K562 (cell line): ENCODE data around the gene RHBDL3.

Experiments used
- ATF4 ChIP-seq: fragments of 450-650 bp; formaldehyde crosslinking; IDR thresholded peaks from 2 replicates; pipeline ENCODE4 v1.4.0; 2022; ENCODE audit warnings: mild to moderate bottlenecking, moderate library complexity
- CTCF ChIP-seq, 3 experiments: IDR thresholded peaks in 2 of 3; conservative IDR thresholded peaks in 1 of 3; 2 replicates each; pipeline ENCODE4 v1.5.1; 2011 to 2012; ENCODE audit warnings: low read length in 3 of 3, mild to moderate bottlenecking in 3 of 3, control low read depth in 2 of 3, improper control_type of control experiment in 1 of 3, inconsistent platforms in 1 of 3, low read depth in 1 of 3, mixed read lengths in 1 of 3, moderate library complexity in 1 of 3; ENCODE audit not compliant: insufficient read depth in 2 of 3
- E2F1 ChIP-seq: sonication (generic); formaldehyde crosslinking; IDR thresholded peaks from 2 replicates; pipeline ENCODE4 v1.8.1; 2023; ENCODE audit warnings: mild to moderate bottlenecking, missing genetic modification reagents, moderate library complexity
- HDAC6 ChIP-seq: IDR thresholded peaks from 2 replicates; pipeline ENCODE4 v1.6.1; 2012; ENCODE audit warnings: low read depth, mild to moderate bottlenecking, control low read depth, inconsistent platforms, low read length, moderate library complexity
- MEIS2 ChIP-seq: fragments of 450-650 bp; IDR thresholded peaks from 2 replicates; pipeline ENCODE4 v1.6.1; 2014; ENCODE audit warnings: mild to moderate bottlenecking; ENCODE audit not compliant: partially characterized antibody
- NFATC3 ChIP-seq: fragments of 450-650 bp; IDR thresholded peaks from 2 replicates; pipeline ENCODE4 v1.6.1; 2017; ENCODE audit warnings: mild to moderate bottlenecking
- NKRF ChIP-seq: fragments of 450-650 bp; IDR thresholded peaks from 2 replicates; pipeline ENCODE4 v1.6.1; 2016; ENCODE audit warnings: borderline replicate concordance
- PKNOX1 ChIP-seq: fragments of 450-650 bp; IDR thresholded peaks from 2 replicates; pipeline ENCODE4 v1.6.1; 2016
- PTTG1 ChIP-seq: fragments of 450-650 bp; IDR thresholded peaks from 2 replicates; pipeline ENCODE4 v1.6.1; 2016; ENCODE audit warnings: low read depth, mild to moderate bottlenecking, missing genetic modification characterization, missing compliant biosample characterization
- SP2 ChIP-seq: IDR thresholded peaks from 2 replicates; pipeline ENCODE4 v1.6.1; 2011; ENCODE audit warnings: mild to moderate bottlenecking, low read depth, low read length, moderate library complexity; ENCODE audit not compliant: poor library complexity, severe bottlenecking; ENCODE audit errors: extremely low read depth
- ZNF24 ChIP-seq: fragments of 450-650 bp; IDR thresholded peaks from 2 replicates; pipeline ENCODE4 v1.6.1; 2016
- TF ChIP-seq, protein P1 (sequence below): fragments of 250-450 bp; sonication (Bioruptor Pico); IDR thresholded peaks from 2 replicates; pipeline ENCODE4 v1.9.0; 2021; ENCODE audit warnings: mild to moderate bottlenecking, inconsistent platforms
- TF ChIP-seq, protein P2 (sequence below), 3 experiments: fragments of 200-800 bp in 1 of 3; fragments of 250-450 bp in 1 of 3; fragments of 450-650 bp in 1 of 3; sonication (Bioruptor Pico) in 1 of 3; sonication (Bioruptor generic) in 1 of 3; formaldehyde crosslinking in 1 of 3; IDR thresholded peaks; 2 replicates each; pipeline versions ENCODE4 v1.6.1 to v1.8.0; 2016 to 2022; ENCODE audit warnings: mild to moderate bottlenecking in 2 of 3, missing genetic modification characterization in 2 of 3, missing compliant biosample characterization in 1 of 3, moderate library complexity in 1 of 3

DNA sequence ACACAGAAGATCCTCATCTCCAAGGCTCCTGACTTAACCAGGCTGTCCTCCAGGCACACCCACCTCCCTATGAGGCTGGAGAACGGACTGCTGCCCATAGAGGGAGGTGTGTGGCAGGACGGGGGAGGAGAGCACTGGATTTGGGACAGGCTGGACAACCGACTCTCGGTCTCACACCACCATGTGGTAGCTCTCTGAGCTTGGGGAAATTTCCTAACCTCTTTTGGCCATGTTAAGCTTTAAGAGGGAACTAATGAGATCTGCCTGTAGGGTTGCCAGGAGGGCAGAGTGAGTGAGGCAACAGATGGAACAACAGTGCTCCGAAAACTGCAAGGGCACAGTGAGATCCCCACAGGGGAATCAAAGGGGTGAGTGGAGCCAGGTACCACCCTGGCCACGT lies 32.7 kb downstream of the RHBDL3 start:
- peak; percentile 10 to 27 (median 20); a peak in 3 of 6 replicates for TF ChIP-seq CTCF (IDR thresholded peaks at IDR 0.05 in 2 of 3, conservative IDR thresholded peaks at IDR 0.05 in 1 of 3; ENCODE audit: insufficient read depth in 2 of 3, low read depth in 1 of 3, low read length in 3 of 3)
- TF ChIP-seq MEIS2, result no peak
- no peak for TF ChIP-seq ZNF24
- no peak for TF ChIP-seq SP2
- TF ChIP-seq HDAC6, result no peak
- no peak for TF ChIP-seq PTTG1 (tag)
- no peak for TF ChIP-seq E2F1 (CRISPR knock-in tag)
- no peak for TF ChIP-seq PKNOX1
- TF ChIP-seq, protein P1, sequence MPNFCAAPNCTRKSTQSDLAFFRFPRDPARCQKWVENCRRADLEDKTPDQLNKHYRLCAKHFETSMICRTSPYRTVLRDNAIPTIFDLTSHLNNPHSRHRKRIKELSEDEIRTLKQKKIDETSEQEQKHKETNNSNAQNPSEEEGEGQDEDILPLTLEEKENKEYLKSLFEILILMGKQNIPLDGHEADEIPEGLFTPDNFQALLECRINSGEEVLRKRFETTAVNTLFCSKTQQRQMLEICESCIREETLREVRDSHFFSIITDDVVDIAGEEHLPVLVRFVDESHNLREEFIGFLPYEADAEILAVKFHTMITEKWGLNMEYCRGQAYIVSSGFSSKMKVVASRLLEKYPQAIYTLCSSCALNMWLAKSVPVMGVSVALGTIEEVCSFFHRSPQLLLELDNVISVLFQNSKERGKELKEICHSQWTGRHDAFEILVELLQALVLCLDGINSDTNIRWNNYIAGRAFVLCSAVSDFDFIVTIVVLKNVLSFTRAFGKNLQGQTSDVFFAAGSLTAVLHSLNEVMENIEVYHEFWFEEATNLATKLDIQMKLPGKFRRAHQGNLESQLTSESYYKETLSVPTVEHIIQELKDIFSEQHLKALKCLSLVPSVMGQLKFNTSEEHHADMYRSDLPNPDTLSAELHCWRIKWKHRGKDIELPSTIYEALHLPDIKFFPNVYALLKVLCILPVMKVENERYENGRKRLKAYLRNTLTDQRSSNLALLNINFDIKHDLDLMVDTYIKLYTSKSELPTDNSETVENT (CRISPR knock-in tag), result no peak
- TF ChIP-seq NFATC3, result no peak
- TF ChIP-seq, protein P2, sequence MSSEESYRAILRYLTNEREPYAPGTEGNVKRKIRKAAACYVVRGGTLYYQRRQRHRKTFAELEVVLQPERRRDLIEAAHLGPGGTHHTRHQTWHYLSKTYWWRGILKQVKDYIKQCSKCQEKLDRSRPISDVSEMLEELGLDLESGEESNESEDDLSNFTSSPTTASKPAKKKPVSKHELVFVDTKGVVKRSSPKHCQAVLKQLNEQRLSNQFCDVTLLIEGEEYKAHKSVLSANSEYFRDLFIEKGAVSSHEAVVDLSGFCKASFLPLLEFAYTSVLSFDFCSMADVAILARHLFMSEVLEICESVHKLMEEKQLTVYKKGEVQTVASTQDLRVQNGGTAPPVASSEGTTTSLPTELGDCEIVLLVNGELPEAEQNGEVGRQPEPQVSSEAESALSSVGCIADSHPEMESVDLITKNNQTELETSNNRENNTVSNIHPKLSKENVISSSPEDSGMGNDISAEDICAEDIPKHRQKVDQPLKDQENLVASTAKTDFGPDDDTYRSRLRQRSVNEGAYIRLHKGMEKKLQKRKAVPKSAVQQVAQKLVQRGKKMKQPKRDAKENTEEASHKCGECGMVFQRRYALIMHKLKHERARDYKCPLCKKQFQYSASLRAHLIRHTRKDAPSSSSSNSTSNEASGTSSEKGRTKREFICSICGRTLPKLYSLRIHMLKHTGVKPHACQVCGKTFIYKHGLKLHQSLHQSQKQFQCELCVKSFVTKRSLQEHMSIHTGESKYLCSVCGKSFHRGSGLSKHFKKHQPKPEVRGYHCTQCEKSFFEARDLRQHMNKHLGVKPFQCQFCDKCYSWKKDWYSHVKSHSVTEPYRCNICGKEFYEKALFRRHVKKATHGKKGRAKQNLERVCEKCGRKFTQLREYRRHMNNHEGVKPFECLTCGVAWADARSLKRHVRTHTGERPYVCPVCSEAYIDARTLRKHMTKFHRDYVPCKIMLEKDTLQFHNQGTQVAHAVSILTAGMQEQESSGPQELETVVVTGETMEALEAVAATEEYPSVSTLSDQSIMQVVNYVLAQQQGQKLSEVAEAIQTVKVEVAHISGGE (CRISPR knock-in tag; IDR thresholded peaks at IDR 0.05), result no peak
- TF ChIP-seq NKRF, result no peak
- no peak for TF ChIP-seq ATF4
